CD4-positive, alpha-beta memory T cell (primary cell): ENCODE measurements around the gene RMND5A. TPM values are rescaled to one million over a fixed set of nuclear protein-coding genes. Genes with fewer than 3 reads are reported as not detected.

Experiments
- CTCF ChIA-PET: fragments of 350-600 bp; sonication (Branson Sonifier 250); formaldehyde crosslinking; loops from one replicate; lab custom pipeline; 2021; ENCODE audit warnings: inconsistent platforms; ENCODE audit not compliant: partially characterized antibody; lab: Charles Lee
- POLR2A ChIA-PET: fragments of 350-600 bp; sonication (Branson Sonifier 250); formaldehyde crosslinking; loops from one replicate; lab custom pipeline; 2021; ENCODE audit not compliant: partially characterized antibody; lab: Charles Lee
- DNase-seq, 5 donors: peaks; one replicate each; pipeline versions ENCODE4 v3.0.0 to v3.0.0-alpha.2; 2020 to 2022; ENCODE audit warnings: mixed read lengths in 1 of 5
- H3K27ac ChIP-seq: one replicate; pipeline ENCODE4 v1.7.0; 2013; ENCODE audit warnings: low read depth, low read length
- H3K27me3 ChIP-seq: 2 replicates; pipeline ENCODE4 v1.7.0; 2013; ENCODE audit warnings: mild to moderate bottlenecking, low read length, moderate library complexity; ENCODE audit not compliant: insufficient read depth
- H3K36me3 ChIP-seq: 2 replicates; pipeline ENCODE4 v1.7.0; 2013; ENCODE audit warnings: mild to moderate bottlenecking, low read length, moderate library complexity; ENCODE audit not compliant: insufficient read depth
- H3K4me1 ChIP-seq: 2 replicates; pipeline ENCODE4 v1.7.0; 2013; ENCODE audit warnings: mild to moderate bottlenecking, low read length, moderate library complexity; ENCODE audit not compliant: insufficient read depth
- H3K4me3 ChIP-seq, 2 donors: one replicate each; pipeline ENCODE4 v1.7.0; 2013; ENCODE audit warnings: low read length in 2 of 2, mild to moderate bottlenecking in 1 of 2
- H3K9me3 ChIP-seq, 2 donors: one replicate each; pipeline ENCODE4 v1.7.0; 2013; ENCODE audit warnings: low read length in 2 of 2, control low read depth in 1 of 2; ENCODE audit not compliant: control insufficient read depth in 1 of 2
- H3K27ac Mint-ChIP-seq, 7 donors: one replicate each; pipeline ENCODE4 v1.8.0; 2020 to 2021; ENCODE audit warnings: mixed read lengths in 7 of 7, mild to moderate bottlenecking in 6 of 7, inconsistent platforms in 3 of 7, moderate library complexity in 3 of 7
- H3K27me3 Mint-ChIP-seq, 2 donors: one replicate each; pipeline ENCODE4 v1.8.0; 2020 to 2021; ENCODE audit warnings: mixed read lengths in 2 of 2
- H3K36me3 Mint-ChIP-seq, 2 donors: one replicate each; pipeline ENCODE4 v1.8.0; 2020 to 2021; ENCODE audit warnings: mixed read lengths in 2 of 2, inconsistent platforms in 1 of 2, mild to moderate bottlenecking in 1 of 2
- H3K4me1 Mint-ChIP-seq, 4 donors: one replicate each; pipeline ENCODE4 v1.8.0; 2020 to 2021; ENCODE audit warnings: mixed read lengths in 4 of 4, mild to moderate bottlenecking in 1 of 4
- H3K4me3 Mint-ChIP-seq, 8 donors: one replicate each; pipeline ENCODE4 v1.8.0; 2020 to 2021; ENCODE audit warnings: mixed read lengths in 8 of 8, mild to moderate bottlenecking in 7 of 8, moderate library complexity in 6 of 8, inconsistent platforms in 3 of 8
- H3K9me3 Mint-ChIP-seq, 8 donors: one replicate each; pipeline ENCODE4 v1.8.0; 2020 to 2021; ENCODE audit warnings: mixed read lengths in 8 of 8, mild to moderate bottlenecking in 5 of 8, inconsistent platforms in 3 of 8, moderate library complexity in 1 of 8
- intact Hi-C: fragments of 100-400 bp; cut with micrococcal nuclease; formaldehyde crosslinking; loops from one replicate; pipeline ENCODE4 v1.15.1; 2023
- polyA plus RNA-seq, 2 donors: library from polyadenylated mRNA; unstranded; fragments of 300-500 nt; fragmentation: Illumina TruSeq; gene quantifications; one replicate each; pipeline ENCODE4 v1.2.3, GENCODE V29; 2021
- total RNA-seq, 2 experiments: library from RNA; stranded (reverse); gene quantifications; one replicate each; pipeline ENCODE4 v1.2.3, GENCODE V29; 2021

RMND5A gene
- total and polyA plus RNA-seq, 4 experiments from 2014 or later = 11.0 to 37.4 (median 27.3) TPM

DNA sequence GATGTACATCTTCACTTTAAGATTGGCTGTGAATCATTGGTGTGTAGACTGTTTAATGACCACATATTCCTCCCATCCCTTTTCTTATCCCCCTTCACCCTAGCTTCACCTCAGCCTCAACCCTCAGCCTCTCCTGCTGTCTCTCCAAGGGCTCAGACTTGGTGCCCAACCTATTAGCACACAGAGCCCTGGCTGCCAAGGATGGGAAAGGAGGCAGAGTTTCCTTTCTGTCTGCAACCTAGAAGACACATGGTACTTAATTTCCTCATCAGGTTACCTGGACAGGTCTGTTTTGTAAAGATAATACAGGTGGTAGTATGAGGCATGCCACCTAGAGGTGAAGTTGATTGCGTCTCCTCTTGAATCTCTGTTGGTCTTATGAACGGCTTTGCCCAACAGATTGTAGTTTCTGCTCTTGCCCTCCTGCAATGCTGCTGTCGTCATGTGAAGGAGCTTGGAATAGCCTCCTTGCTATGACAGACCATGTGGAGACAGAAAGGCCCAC lies 44.5 kb upstream of the RMND5A start:
- no peak overlapping the region for H3K27ac ChIP-seq
- Mint-ChIP-seq H3K9me3 (no peaks in the 10 kb centered on the region), H3K36me3 (no peaks in the 10 kb centered on the region), H3K4me3 (peak overlapping the region in 1 of 8 donors; percentile 49), H3K27ac (peak overlapping the region in 1 of 7 donors; percentile 36), H3K4me1 (no peaks in the 10 kb centered on the region), H3K27me3 (no peaks in the 10 kb centered on the region)
- intact Hi-C loops = loop anchor here (1.0 kb wide), 1 partner anchor 157 kb away; no protein-coding TSS in a partner anchor
- no peaks in the 10 kb centered on the region for H3K4me1 ChIP-seq
- H3K9me3 ChIP-seq = no peaks in the 10 kb centered on the region
- H3K36me3 ChIP-seq = no peaks in the 10 kb centered on the region
- H3K27me3 ChIP-seq = no peaks in the 10 kb centered on the region
- peak in 4 of 5 donors; percentile 7 to 17 (median 11) for DNase-seq
- ChIA-PET CTCF (interaction anchor here (0.7 to 5.4 kb wide), 7 partner anchors 12 to 454 kb away, joined by 3 to 44 read pairs (median 3); no protein-coding TSS in a partner anchor), POLR2A (no interaction called here)
- no peak overlapping the region for H3K4me3 ChIP-seq

DNA sequence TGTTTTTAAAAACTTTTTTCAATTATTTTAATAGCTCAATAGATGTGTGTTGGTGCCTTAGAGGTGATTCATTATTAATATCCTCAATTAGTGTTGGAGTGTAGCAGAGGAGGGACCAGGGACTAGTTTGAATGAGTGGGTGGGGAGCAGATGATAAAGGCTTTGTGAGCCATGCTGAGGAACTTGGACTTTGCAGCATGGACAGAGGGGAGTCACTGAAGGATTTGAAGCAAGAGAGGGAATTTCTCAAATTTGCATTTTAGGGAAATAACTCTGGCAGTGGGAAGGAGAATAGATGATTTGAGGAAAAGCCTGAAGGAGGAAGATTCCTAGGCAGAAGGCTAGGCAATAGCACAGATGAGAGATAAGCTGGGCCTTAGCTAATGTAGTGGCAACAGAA lies 42.3 kb upstream of the RMND5A start:
- Mint-ChIP-seq H3K9me3 (no peaks in the 10 kb centered on the region), H3K36me3 (no peaks in the 10 kb centered on the region), H3K4me1 (no peaks in the 10 kb centered on the region), H3K4me3 (no peak overlapping the region), H3K27ac (peak overlapping the region in 1 of 7 donors; percentile 3), H3K27me3 (no peaks in the 10 kb centered on the region)
- CTCF ChIA-PET = interaction anchor here (1.1 to 5.4 kb wide), 2 partner anchors 159 to 281 kb away, joined by 3 to 44 read pairs; no protein-coding TSS in a partner anchor
- H3K36me3 ChIP-seq = no peaks in the 10 kb centered on the region
- intact Hi-C loops = no loop called here
- no peak overlapping the region for H3K4me3 ChIP-seq
- no peak overlapping the region for H3K27ac ChIP-seq
- no peaks in the 10 kb centered on the region for H3K4me1 ChIP-seq
- no peak for DNase-seq
- H3K9me3 ChIP-seq = no peaks in the 10 kb centered on the region
- H3K27me3 ChIP-seq = no peaks in the 10 kb centered on the region
- POLR2A ChIA-PET = no interaction called here

DNA sequence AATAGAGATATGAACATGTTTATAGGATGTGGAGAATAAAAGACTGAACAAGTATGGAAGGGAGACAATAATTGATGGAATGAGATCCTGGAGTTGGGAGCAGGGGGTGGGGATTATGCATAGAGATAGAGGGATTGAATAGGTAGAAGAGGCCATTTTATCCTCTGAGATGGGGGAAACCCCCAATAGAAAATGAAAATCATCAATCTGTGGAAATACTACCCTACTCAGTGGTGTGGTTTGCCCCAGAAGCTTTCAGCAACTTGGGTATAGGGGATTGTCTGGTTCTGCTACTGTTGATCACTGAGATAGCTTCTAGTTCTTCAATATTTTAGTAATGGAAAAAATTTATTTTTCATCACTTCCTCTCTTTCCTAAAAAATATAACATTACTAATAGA lies 41.1 kb upstream of the RMND5A start:
- no peak overlapping the region for H3K27ac Mint-ChIP-seq

DNA sequence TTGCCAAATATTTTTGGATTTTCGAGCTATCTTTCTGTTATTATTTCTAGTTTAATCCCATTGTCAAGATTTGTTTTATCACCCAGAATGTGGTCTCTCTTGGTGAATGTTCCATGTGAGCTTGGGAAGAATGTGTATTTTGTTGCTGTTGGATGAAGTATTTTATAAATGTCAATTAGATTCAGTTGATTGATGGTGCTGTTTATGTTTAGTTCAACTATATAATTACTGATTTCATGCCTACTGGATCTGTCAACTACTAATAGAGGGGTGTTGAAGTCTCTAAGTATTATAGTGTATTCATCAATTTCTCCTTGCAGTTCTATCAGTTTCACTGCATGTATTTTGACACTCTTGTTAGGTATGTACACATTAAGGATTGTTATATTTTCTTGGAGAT lies 34.7 kb upstream of the RMND5A start:
- DNase-seq = no peak
- Histone ChIP-seq H3K27me3 (no peaks in the 10 kb centered on the region), H3K4me3 (no peak overlapping the region), H3K4me1 (no peaks in the 10 kb centered on the region), H3K27ac (no peak overlapping the region), H3K9me3 (no peaks in the 10 kb centered on the region), H3K36me3 (no peaks in the 10 kb centered on the region)
- POLR2A ChIA-PET = no interaction called here
- Mint-ChIP-seq H3K4me1 (no peaks in the 10 kb centered on the region), H3K27me3 (peaks cover 1 to 5% of the 10 kb centered on the region in 2 donors), H3K4me3 (no peak overlapping the region), H3K27ac (no peak overlapping the region), H3K36me3 (no peaks in the 10 kb centered on the region), H3K9me3 (no peaks in the 10 kb centered on the region)
- intact Hi-C loops = loop anchor here (10.0 kb wide), 1 partner anchor 59 kb away; no protein-coding TSS in a partner anchor
- CTCF ChIA-PET = no interaction called here

More for the DNA sequence above, 41.1 kb upstream of the RMND5A start:
- H3K4me3 Mint-ChIP-seq = no peak overlapping the region
- H3K27me3 Mint-ChIP-seq = no peaks in the 10 kb centered on the region
- intact Hi-C loops = no loop called here
- Histone ChIP-seq H3K27ac (no peak overlapping the region), H3K9me3 (no peaks in the 10 kb centered on the region), H3K4me1 (no peaks in the 10 kb centered on the region), H3K4me3 (no peak overlapping the region), H3K27me3 (no peaks in the 10 kb centered on the region), H3K36me3 (no peaks in the 10 kb centered on the region)
- CTCF ChIA-PET = interaction anchor here (5.4 kb wide), 1 partner anchor 160 kb away, joined by 44 read pairs; no protein-coding TSS in a partner anchor
- no peak for DNase-seq
- POLR2A ChIA-PET = no interaction called here
- no peaks in the 10 kb centered on the region for H3K36me3 Mint-ChIP-seq
- no peaks in the 10 kb centered on the region for H3K4me1 Mint-ChIP-seq
- no peaks in the 10 kb centered on the region for H3K9me3 Mint-ChIP-seq

DNA sequence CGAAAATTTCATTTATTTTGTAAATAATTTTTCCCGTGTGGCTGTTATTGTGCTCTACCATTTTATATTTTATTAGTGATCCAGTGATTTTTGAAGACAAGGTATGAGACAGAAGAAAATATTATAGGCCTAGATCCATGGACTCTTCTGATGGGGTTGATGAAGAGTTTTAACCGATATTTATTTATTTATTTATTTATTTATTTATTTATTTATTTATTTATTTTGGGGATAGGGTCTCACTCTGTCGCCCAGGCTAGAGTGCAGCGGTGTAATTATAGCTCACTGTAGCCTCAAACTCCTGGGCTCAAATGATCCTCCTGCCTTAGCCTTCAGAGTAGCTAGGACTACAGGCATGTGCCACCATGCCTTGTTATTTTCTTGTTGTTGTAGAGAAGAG lies 33.6 kb upstream of the RMND5A start:
- DNase-seq = no peak
- Histone ChIP-seq H3K4me1 (no peaks in the 10 kb centered on the region), H3K9me3 (no peaks in the 10 kb centered on the region), H3K36me3 (no peaks in the 10 kb centered on the region), H3K27me3 (no peaks in the 10 kb centered on the region), H3K27ac (no peak overlapping the region), H3K4me3 (no peak overlapping the region)
- peaks cover 0 to 4% (median 0%) of the 10 kb centered on the region in 8 donors for H3K9me3 Mint-ChIP-seq
- H3K36me3 Mint-ChIP-seq = no peaks in the 10 kb centered on the region
- no peak overlapping the region for H3K27ac Mint-ChIP-seq
- POLR2A ChIA-PET = no interaction called here
- peaks cover 1 to 5% of the 10 kb centered on the region in 2 donors for H3K27me3 Mint-ChIP-seq
- H3K4me3 Mint-ChIP-seq = no peak overlapping the region
- intact Hi-C loops = loop anchor here (10.0 kb wide), 1 partner anchor 58 kb away; no protein-coding TSS in a partner anchor
- CTCF ChIA-PET = interaction anchor here (1.5 kb wide), 1 partner anchor 11 kb away, joined by 4 read pairs; no protein-coding TSS in a partner anchor
- no peaks in the 10 kb centered on the region for H3K4me1 Mint-ChIP-seq

DNA sequence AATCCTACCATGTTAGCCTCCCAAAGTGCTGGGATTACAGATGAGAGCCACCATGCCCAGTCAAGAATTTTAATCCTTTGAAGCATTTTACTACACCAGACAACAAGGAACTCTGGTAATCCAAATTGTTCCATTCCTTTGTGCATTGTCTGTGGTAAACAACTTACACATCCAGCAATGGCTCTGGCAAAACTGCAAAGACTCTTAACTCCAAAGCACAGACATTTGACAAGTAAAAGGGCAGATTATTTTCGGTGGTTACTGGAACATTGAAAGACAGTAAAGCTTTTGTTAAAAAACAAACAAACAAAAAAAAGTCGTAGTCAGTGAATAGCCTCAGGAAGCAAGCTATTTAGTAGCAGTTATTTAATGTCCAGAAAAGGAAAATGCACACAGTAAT lies 33.2 kb upstream of the RMND5A start:
- Histone ChIP-seq H3K36me3 (no peaks in the 10 kb centered on the region), H3K9me3 (no peaks in the 10 kb centered on the region), H3K4me3 (no peak overlapping the region), H3K27ac (no peak overlapping the region), H3K4me1 (no peaks in the 10 kb centered on the region), H3K27me3 (no peaks in the 10 kb centered on the region)
- Mint-ChIP-seq H3K36me3 (peaks cover 0 to 1% of the 10 kb centered on the region in 2 donors), H3K27ac (no peak overlapping the region), H3K9me3 (peaks cover 0 to 6% (median 2%) of the 10 kb centered on the region in 8 donors), H3K4me1 (no peaks in the 10 kb centered on the region), H3K27me3 (peaks cover 1 to 5% of the 10 kb centered on the region in 2 donors), H3K4me3 (no peak overlapping the region)
- ChIA-PET POLR2A (no interaction called here), CTCF (interaction anchor here (1.5 kb wide), 1 partner anchor 11 kb away, joined by 4 read pairs; no protein-coding TSS in a partner anchor)
- intact Hi-C loops = loop anchor here (10.0 kb wide), 1 partner anchor 58 kb away; no protein-coding TSS in a partner anchor
- no peak for DNase-seq

DNA sequence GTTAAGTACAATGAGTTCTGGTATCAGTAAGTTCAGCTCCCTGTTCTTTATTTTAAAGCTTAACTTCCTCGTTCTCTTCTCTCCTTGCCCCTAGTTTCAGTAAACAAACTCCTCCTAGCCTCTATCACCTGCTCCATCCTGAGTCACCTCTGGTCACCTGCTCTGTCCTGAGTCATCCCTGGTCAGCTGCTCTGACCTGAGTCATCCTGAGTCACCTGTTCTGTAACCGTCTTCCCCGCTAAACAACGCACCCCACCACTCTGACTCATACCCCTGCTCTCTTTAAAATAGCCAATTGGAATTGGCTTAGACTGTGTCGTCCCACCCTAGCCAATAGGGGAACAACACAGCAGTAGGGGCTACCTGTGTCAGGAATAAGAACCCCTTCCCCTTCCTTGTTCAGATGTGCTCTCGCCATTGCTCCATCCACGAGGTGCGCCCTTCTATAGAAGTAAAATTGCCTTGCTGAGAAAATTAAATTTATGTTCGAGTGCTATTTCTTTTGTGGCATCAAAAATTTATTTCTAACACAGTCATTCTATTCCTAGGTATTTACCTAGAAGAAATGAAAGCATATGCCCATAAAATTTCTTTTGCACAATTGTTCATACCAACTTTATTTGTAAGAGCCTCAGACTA lies 24.9 kb upstream of the RMND5A start:
- Histone ChIP-seq H3K27me3 (no peaks in the 10 kb centered on the region), H3K27ac (no peak overlapping the region), H3K4me1 (no peaks in the 10 kb centered on the region), H3K9me3 (no peaks in the 10 kb centered on the region), H3K4me3 (no peak overlapping the region), H3K36me3 (no peaks in the 10 kb centered on the region)
- POLR2A ChIA-PET = no interaction called here
- Mint-ChIP-seq H3K27ac (no peak overlapping the region), H3K4me3 (no peak overlapping the region), H3K27me3 (peaks cover 0 to 1% of the 10 kb centered on the region in 2 donors), H3K9me3 (peaks cover 7 to 43% (median 29%) of the 10 kb centered on the region in 8 donors), H3K4me1 (peaks cover 7 to 9% (median 8%) of the 10 kb centered on the region in 4 donors), H3K36me3 (peaks cover 4 to 10% of the 10 kb centered on the region in 2 donors)
- no peak for DNase-seq
- CTCF ChIA-PET = interaction anchor here (0.9 kb wide), 1 partner anchor 10 kb away, joined by 3 read pairs; no protein-coding TSS in a partner anchor
- intact Hi-C loops = no loop called here
